UCSD-AML1 (cell line): ENCODE data around the gene NACC2.

ENCODE experiments used
- DNase-seq: peaks from one replicate; lab custom pipeline; 2025; ENCODE audit not compliant: unreplicated experiment; lab: John Stamatoyannopoulos, UW

NACC2 gene

DNA sequence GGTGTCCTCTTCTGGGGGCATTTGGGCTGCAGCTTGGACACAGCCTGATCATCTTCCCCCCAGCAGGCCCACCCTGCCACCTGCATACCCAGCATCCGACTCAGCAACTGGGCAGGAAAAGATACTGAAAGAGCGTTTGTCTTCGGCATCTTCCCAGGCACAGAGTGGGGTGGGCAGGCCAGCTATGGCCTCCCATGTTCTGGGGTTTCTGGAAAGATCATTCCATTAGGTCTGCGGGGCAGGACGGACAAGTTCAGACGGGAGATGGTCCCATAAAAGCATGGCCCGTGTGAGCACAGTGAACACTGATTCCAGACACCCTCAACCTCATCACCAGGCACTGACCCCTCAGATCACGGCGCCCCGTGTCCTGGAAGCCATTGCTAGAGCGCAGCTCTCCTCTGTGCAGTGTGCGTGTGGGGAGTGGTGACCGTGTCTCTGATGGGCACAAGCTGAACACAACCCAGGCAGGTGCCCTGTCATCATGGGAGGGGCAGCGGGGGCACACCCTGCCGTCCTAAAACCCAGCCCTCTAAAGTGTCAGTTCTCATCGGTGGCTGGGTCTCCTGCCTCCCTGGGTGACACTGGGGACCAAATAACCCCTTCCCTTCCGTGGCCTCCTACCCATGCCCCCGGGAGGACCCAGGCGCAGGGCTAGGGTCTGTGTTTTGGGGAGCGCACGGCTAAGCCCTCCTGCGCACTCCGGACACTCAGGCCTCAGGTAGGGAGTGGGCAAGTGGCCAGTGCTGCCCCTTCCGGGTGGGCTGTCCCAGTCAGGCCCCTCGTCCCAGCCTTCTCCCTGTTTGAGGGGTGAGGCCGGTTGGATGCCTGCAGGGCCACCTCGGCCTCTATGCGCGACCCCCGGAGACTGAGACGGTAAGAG, 36.8 kb upstream of the NACC2 start:
- DNase-seq = no peak

DNA sequence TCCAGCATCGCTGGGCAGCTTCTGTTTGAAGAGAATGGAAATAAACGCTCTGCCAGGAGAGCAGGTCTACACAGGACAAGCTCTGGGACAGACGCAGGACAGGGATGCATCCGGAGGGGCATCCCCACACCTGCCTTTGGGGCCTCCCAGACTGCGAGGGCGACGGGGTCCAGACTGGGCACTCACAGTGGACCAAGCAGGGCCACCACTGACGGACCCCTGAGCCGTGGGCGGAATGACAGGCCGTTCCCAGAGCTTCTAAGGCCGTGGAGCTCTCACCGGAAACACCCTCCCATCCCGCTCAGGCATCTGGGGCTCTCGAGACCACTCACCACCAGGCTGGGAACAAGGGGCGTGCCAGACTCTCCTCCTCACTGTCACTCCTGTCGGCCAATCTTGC, 34.1 kb upstream of the NACC2 start:
- DNase-seq = no peak

DNA sequence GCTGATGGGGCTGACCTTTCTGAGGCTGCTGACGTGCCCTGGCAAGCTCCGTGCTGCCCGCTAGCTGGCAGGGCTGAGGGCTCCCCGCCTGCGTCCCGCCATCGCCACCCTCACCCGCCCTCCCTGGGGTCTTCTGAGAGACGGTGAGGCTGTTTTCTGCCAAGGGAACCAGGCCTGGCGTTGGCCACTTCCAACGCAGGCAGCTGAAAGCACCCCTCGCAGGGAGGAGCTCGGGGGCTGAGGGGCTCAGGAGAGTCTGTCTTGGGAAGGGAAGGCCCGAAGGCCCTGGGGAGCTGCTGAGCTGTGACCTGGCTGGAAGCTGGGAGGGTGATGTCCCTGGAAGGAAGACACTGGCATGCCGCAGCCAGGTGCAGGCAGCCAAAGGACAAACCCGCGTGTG, 33.3 kb upstream of the NACC2 start:
- DNase-seq = no peak

DNA sequence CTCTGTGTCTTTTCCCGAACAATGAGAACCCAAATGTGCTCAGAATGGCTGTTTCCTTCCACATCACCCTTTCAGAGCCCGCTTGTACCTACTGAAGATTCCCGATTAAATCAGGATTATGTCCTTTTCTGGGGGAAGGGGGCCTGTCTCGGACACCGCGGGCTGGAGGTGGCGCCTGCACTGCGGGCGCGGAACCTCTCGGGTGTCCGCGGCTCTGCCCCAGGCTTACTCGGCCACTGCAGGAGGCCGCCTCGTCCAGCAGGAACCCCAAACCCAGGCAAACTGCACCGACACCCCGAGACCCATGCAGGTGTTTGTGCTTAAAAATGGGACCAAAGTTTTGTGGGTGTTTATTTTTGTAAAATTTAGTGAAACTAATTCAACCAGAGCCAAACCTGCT, 32.2 kb upstream of the NACC2 start:
- DNase-seq = no peak

DNA sequence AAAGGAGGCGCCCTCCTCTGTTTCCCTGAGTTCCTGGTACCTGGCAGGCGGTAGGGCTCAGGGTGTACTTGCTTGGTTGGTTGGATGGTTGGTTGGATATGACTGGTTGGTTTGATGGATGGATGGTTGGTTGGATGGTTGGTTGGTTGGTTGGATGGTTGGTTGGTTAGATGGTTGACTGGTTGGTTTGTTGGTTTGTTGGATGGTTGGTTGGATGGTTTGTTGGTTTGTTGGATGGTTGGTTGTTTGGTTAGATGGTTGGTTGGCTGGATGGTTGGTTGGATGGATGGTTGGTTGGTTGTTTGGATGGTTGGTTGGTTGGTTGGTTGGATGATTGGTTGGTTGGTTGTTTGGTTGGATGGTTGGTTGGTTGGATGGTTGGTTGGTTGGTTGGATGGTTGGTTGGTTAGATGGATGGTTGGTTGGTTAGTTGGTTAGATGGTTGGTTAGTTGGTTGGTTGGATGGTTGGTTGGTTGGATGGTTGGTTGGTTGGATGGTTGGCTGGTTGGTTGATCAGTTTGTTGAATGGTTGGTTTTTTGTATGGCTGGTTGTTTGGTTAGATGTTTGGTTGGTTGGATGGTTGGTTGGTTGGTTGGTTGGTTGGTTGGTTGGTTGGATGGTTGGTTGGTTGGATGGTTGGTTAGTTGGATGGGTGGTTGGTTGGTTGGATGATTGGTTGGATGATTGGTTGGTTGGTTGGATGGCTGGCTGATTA, 30.0 kb upstream of the NACC2 start:
- DNase-seq = no peak

DNA sequence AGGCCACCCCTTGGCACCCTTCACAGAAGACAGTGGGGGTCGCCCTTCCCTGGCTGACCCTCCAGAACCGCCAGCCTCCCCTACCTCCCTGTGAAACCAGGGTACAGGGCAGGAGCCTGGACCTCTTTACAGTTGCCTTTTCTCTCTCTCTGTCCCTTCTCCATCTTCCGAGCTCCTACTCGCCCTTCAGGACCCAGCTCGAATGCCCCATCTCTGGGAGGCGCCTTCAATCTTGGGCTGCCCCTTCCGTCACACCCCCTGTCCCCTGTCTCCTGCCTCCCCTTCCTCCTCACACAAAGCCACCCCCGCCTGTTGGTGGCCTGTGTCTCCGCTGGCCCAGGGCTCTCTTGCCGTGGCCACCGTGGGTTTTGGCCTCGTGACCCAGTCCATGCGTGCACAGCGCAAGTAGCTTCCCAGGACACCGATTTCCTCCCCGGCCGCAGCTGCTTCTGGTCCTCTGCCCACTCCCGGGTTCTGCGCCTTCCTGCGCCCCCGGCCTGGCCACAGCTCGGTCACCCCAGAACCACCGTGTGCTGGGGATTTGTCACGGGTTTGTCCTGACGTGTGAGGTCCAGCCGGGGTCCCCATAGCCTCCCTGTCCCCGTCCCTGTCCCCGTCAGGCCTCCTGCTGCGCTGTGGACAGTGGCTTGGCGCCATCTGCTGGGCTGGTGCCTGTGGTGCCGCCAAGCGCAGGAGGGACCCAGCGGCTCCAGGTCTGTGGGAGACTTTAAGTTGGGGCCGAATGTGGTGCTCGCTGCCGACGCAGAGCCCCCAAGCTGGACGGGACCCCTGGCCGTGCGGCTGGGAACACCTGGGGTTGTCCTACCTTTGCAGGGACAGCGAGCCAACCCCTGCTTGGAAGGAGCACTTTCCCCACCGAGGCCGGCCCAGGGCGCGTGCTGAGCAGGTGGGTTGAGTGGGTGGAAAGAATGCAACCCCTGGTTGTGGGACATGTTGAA, 27.6 kb upstream of the NACC2 start:
- DNase-seq = peak; percentile 79

DNA sequence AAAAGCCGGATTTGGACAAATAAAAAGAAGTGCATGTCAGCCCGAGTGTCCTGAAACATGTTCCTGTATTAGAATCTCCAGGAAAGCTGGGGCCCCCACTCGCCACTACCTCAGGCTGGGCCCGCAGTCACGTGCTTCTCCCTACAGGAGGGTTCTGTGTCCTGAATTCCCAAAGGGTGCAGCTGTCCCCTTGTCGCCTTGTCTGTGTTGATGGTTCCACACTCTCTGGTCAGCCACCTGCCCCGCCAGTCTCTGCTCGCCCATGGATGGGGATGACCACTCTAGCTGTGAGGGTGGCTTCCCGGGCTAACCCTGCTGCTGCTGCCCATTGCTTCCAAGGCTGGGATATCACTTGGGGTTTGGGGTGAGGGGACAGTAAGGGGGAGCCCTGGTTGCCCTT, 26.7 kb upstream of the NACC2 start:
- no peak for DNase-seq

DNA sequence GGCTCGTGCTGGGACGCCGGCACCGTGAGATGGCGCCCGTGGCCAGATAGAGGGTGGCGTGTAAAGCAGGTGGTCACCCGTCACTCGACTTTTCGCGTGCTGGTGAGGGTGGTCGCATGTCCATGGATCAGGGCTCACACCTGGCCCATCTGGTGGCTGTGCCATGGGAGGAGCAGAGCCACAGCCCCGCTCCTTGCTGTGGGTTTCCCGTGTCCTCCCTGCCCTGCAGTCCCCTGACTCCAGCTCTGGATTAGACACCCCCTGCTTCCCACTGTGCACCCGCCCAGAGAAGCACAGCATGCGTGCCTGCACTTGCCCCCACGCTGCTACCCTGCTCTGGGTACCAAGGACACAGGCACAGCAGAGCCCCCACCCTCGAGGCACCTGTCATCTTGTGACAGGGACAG, 25.4 kb upstream of the NACC2 start:
- DNase-seq = no peak

DNA sequence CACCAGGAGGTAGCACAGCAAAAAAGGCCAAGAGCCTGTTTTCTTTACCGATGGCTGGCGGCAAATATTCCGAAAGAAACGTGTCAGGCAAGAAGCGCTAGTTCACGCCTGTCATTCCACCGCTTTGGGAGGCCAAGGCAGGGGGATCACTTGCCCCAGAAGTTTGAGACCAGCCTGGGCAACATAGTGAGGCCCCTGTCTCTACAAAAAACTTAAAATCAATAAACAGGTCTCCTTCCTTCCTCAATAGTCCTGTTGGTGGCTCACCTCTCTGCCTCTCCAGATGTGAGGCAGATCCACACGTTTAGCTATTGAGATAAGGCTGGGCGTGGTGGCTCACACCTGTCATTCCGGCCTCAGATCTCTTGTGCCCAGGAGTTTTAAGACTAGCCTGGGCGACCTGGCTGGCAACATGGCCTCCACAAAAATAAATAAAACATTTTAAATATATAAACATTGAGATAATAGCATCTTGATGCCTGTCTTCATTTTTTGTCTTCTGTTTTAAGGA, 24.8 kb upstream of the NACC2 start:
- no peak for DNase-seq

DNA sequence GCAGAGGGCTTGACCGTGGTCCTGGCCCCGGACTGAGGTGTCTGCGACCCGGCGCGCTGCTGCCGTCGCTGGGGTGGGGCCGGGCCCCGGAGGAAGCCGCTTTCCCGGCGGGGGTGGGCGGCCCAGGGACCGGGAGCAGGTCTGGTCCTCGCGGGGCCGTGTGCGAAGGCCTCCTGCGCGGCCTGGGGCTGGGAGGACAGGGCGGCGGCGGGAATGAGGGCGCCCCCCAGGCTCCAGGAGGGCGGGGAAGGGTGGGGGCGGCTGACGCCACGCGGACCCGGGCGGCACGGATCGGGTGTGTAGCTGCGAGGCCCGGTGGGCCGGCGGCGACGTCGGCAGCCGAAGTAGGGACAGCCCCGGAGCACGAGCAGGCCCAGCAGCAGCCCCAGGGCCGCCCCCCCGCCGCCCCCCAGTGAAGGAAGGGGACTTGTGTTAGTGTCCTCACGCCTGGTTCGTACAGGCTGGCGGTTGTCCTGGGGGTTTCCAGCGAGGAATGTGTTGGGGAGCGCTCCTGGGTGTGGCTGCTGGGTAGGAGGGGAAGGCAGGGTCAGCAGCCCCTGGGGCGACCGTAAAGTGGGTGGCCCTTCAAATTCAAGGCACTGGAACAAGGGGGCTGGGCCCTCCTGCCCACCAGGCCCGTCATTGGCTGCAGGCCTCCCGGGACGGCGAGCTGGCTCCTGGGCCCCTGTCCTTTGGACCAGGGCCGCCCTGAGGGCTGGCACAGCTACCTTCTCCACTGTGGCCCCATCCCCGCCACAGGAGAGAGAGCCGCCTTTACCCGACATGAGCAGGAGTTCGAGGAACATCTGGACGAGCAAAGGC, 24.2 kb upstream of the NACC2 start:
- peak; percentile 59 for DNase-seq

DNA sequence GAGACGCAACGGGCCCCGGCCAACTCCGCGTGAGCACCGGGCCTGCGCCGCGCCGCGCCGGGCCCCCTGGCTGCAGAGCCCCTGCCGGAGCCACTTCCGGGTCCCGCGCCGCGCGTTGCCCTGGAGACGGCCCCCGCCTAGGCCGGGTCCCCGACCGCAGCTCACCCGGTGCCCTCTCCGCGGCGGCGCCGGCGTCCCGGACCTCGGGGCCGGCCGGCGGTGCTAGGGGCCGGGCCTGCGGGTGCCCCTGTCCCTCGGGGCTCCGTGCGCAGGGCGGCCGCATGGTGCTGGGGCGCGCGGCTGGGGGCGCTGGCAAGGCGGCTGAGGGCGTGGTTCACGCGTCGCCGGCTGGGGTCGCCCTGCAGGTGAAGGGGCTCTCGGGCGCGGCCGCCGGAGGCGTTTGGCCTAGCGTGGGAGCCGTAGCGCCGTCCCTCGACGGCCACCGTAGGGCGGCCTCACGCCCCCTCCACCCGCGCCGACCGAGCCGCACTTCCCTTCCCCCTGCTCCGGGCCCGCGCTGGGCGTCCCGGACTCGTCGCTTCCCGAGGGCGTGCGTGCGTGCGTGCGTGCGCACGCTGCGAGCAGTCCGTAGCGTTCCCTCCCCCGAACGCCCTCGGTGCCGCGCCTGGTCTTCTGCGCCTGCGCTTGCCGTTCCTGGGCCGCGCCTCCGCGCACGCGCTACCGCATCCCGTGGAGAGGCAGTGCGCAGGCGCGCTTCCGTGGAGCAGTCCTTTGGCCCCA, 23.4 kb upstream of the NACC2 start, which contains the start of gene TMEM250:
Gene TMEM250 (minus strand): TSS at position 556 of the 741 bp plus-strand sequence. CDS start 1,975 bp downstream, outside the sequence.
- peak; percentile 98 for DNase-seq

DNA sequence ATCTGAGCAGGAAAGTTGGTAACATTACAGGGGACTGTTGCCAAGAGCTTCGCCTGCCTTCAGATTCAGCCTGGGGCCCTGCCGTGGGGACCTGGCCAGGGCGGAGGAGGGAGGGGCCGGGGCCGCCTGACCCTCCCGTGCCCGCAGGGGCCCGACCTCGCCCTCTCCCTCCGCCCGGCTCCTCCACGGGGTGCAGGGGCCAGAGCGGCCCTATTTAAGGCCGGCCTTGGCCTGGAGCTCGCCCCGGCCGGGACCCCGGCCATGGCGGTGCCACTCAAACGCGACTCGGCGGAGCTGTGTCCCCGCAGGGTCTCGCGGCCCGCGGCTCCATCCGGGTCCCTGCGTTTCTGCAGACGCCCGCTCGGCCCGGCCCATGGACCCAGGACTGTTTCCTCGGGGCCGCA, 22.8 kb upstream of the NACC2 start:
- no peak for DNase-seq

DNA sequence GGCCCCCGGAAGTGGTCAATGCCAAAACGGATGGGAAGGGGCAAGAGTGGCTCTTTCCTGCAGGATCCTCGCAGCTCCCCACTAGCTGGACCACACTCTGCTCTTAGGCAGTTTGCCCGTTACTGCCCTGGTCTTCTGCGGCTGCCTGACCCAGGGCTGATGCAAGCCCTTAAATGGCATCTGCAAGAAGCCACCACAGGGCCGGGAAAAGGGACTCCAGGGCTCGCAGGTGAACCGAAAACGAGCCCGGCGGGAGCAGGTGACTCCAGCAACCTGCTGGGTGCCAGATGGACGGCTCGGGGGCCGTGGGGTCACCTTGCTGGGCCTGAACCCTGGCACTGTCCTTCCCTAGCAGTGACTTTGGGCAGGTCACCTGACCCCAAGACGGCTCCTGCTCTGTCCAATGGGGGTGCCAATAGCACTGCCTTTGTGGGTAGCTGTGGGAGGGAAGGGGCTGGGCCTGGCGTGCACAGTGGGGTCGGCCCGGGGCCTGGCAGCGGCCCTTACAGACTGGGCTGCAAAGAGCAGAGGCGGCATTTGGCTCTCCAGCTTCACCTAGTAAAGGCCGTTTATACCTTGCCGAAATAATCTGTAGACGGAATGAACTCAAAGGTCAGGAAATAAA, 22.3 kb upstream of the NACC2 start:
- peak; percentile 37 for DNase-seq

DNA sequence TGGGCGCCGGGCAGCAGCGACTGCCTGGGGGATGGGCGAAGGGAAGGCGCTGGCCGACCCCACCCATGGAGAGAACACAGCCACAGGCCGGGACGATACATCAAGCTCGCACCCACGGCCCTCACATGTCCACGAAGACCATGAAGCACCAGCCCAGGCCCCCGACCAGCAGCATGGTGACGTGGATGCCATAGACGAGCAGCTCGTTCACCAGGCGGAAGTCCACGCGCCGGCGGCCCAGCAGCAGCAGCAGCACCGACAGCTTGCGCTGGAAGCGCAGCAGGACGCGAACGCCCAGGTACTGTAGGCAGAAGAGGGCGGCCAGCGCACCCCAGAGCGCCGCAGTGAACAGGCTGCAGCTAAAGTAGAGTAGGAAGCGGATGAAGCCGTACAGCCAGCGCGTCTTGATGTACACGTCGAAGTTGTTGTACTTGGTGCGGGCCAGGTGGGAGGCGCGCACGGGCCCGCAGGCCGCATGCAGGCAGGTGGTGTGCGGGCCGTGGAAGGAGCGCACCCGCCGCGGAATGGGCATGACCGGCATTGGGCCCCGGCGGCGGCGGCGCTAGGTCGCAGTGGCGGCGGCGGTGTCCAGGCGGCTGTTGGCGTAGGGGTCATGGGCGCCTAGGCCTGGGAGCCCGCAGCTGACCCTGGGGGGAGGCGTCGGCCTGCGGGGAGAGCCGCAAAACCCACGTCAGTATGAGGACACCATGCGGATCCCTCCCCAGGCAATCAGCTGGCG, 21.4 kb upstream of the NACC2 start:
- no peak for DNase-seq

DNA sequence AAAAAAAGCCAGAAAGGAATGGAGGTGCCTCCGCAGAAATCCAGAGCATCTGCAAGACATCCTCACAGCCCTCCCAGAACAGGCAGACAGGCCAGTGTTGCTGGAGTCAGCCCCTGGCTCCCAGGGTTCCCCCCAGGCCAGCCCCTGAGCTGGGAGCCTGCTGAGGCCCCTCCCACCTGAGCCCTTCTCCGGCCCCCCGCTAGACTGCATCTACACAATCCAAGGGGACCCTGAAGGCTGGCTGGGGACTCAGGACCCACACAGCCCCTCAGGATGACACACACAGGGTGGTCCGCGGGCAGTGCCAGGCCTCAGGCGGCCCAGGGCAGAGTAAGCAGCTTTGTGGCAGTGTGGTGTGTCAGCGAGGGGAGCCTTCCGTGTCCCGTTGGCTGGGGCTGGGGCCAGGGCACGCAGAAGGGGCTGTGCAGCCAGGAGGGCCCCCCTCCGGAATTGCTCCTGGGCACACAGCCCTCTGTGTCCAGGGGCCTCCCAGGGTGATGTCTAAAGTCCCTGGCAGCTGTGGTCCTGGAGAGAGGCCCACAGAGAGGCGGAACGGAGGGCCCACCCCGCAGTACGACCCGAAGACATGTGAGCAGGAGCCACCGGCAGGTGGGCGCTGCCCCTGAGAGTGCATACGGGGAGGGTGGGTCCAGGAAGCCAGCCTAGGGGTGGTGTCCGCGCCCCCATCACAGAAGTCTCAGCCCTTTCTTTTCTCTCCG, 20.7 kb upstream of the NACC2 start:
- no peak for DNase-seq

DNA sequence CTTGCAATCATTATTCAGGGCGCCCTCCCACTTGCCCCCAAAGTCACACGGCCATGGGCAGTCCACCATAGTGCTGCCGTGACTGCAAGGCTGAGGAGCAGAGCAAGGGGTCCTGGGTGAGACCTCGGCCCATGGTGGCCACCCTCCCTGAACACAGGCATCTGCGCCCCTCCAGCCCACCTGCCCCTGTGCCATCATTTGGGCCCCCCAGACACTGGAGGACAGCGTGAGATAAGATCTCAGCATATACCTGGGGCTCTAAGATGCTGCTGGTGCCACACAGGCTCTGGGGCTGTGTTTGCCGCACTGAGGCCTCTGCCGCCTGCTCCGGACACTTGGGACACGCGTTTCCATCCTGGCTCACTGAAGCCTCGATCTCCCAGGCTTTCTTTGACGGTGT, 20.1 kb upstream of the NACC2 start:
- no peak for DNase-seq

DNA sequence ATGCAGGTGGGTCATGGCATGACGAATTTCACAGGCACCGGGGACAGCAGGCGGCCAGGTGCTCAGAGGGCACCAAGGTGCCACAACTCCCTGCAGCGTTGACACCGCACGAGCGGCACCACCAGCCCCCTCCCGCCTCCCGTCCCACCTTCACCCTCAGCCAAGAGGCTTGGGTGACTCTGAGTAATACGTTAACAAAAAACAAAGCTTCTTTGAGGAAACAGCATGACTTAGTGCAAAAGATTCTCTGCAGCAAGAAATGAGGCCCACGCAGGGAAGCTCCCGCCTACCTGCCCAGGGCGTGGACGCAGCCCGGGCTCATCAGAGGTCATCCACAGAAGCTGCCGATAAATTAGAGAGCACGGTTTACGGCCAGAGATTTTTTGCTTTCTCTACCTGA, 19.5 kb upstream of the NACC2 start:
- DNase-seq = no peak

DNA sequence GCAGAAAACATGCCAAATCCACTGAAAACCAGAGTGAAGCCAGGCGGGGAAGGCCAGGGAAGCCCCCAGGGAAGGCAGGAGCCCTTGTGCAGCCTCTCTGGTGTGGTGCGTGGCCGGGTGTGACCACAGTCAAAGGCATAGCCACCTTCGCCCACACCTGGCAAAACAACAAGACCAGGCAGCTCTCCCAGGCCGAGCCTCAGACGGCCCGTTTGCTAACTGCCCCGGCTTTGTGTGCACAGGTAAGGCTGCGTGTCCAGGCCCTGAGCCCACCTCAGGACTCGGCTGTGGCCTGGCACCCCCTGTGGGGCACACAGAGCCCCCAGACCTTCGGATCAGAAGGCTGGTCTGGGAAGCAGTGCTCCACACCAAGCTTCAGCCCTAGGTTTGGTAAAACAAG, 17.5 kb upstream of the NACC2 start:
- DNase-seq = no peak
